ENCODE results near the gene GLYAT.

GLYAT gene

GRCh38 chr11:58731819-58732218, at the start of gene GLYAT:
Gene GLYAT, minus strand, starts transcription at chr11:58731943. Its CDS starts 7,447 bp downstream, at chr11:58724496.
- TF ChIP-seq CTCF (IDR thresholded peaks at IDR 0.05; ENCODE audit: control insufficient read depth, insufficient read depth, low read depth, low read length, missing control alignments) = no peak
- DNase-seq (ENCODE audit: low read depth) = no peak
- no peak within 1 kb of the TSS for H3K4me3 ChIP-seq (ENCODE audit: control insufficient read depth, low read depth, low read length)

- DNase-seq (ENCODE audit: low read depth) = no peak
- no peak for TF ChIP-seq CTCF (IDR thresholded peaks at IDR 0.05; ENCODE audit: control insufficient read depth, insufficient read depth, low read depth, low read length, missing control alignments)
- no peak overlapping the region for H3K4me3 ChIP-seq (ENCODE audit: control insufficient read depth, low read depth, low read length)
Observed at GRCh38 chr11:58781345-58781744, 49.6 kb upstream of the GLYAT start.

- no peak for DNase-seq (ENCODE audit: low read depth)
- H3K4me3 ChIP-seq (ENCODE audit: control insufficient read depth, low read depth, low read length) = no peak overlapping the region
- TF ChIP-seq CTCF (IDR thresholded peaks at IDR 0.05; ENCODE audit: control insufficient read depth, insufficient read depth, low read depth, low read length, missing control alignments) = no peak
Observed at GRCh38 chr11:58780578-58780977, 48.8 kb upstream of the GLYAT start.

- H3K4me3 ChIP-seq (ENCODE audit: control insufficient read depth, low read depth, low read length) = no peak overlapping the region
- no peak for DNase-seq (ENCODE audit: low read depth)
- no peak for TF ChIP-seq CTCF (IDR thresholded peaks at IDR 0.05; ENCODE audit: control insufficient read depth, insufficient read depth, low read depth, low read length, missing control alignments)
Observed at GRCh38 chr11:58776891-58777710, 45.4 kb upstream of the GLYAT start.

GRCh38 chr11:58775066-58775708, 43.4 kb upstream of the GLYAT start:
- TF ChIP-seq CTCF (IDR thresholded peaks at IDR 0.05; ENCODE audit: control insufficient read depth, insufficient read depth, low read depth, low read length, missing control alignments) = no peak

GRCh38 chr11:58774164-58774593, 42.4 kb upstream of the GLYAT start:
- TF ChIP-seq CTCF (IDR thresholded peaks at IDR 0.05; ENCODE audit: control insufficient read depth, insufficient read depth, low read depth, low read length, missing control alignments) = no peak
- H3K4me3 ChIP-seq (ENCODE audit: control insufficient read depth, low read depth, low read length) = no peak overlapping the region
- no peak for DNase-seq (ENCODE audit: low read depth)

More at GRCh38 chr11:58775066-58775708, 43.4 kb upstream of the GLYAT start:
- H3K4me3 ChIP-seq (ENCODE audit: control insufficient read depth, low read depth, low read length) = no peak overlapping the region
- DNase-seq (ENCODE audit: low read depth) = no peak

Measured in AG09309 (cell line).